WTC11 (cell line): ENCODE measurements around the gene BOD1L1. TPM values are rescaled to one million over a fixed set of nuclear protein-coding genes. Genes with fewer than 3 reads are reported as not detected.

Experiments
- ATAC-seq: fragments of 200-7000 bp; cut with Tn5 transposase; 2 replicates; pipeline ENCODE4 v1.10.0; 2021; ENCODE audit warnings: mild to moderate bottlenecking, moderate library complexity
- Bru-seq: library from RNA; stranded (reverse); fragments of 400-500 nt; gene quantifications from one replicate; lab custom pipeline; 2021; lab: Mats Ljungman, UMichigan
- CTCF ChIA-PET: fragments of 300-600 bp; sonication (Branson Sonifier 250); formaldehyde crosslinking; loops from one replicate; lab custom pipeline; 2021; ENCODE audit warnings: antibody characterized with exemption; lab: Charles Lee
- POLR2A ChIA-PET: fragments of 350-600 bp; sonication (Branson Sonifier 250); formaldehyde crosslinking; loops from one replicate; lab custom pipeline; 2021; ENCODE audit warnings: antibody characterized with exemption; lab: Charles Lee
- DNase-seq: peaks from one replicate; pipeline ENCODE4 v3.0.0; 2021; ENCODE audit warnings: low spot score
- H3K27ac Mint-ChIP-seq: 2 replicates; pipeline ENCODE4 v1.8.0; 2021; ENCODE audit warnings: mixed read lengths
- H3K27me3 Mint-ChIP-seq: 2 replicates; pipeline ENCODE4 v1.8.0; 2021; ENCODE audit warnings: low read depth, mild to moderate bottlenecking, moderate library complexity, mixed read lengths
- H3K36me3 Mint-ChIP-seq: 2 replicates; pipeline ENCODE4 v1.8.0; 2021; ENCODE audit warnings: mixed read lengths
- H3K4me1 Mint-ChIP-seq: 2 replicates; pipeline ENCODE4 v1.8.0; 2022; ENCODE audit warnings: mixed read lengths
- H3K4me3 Mint-ChIP-seq: 2 replicates; pipeline ENCODE4 v1.8.0; 2021; ENCODE audit warnings: mild to moderate bottlenecking, moderate library complexity, mixed read lengths
- H3K9me3 Mint-ChIP-seq: 2 replicates; pipeline ENCODE4 v1.8.0; 2021; ENCODE audit warnings: mixed read lengths
- CBFB ChIP-seq: sonication (generic); formaldehyde crosslinking; IDR thresholded peaks from 2 replicates; pipeline ENCODE4 v1.8.1; 2022; ENCODE audit warnings: mild to moderate bottlenecking, low read depth, missing genetic modification reagents
- CDX4 ChIP-seq: fragments of 250-450 bp; sonication (Bioruptor Pico); IDR thresholded peaks from 2 replicates; pipeline ENCODE4 v1.9.0; 2021; ENCODE audit warnings: moderate library complexity, mild to moderate bottlenecking, inconsistent platforms, borderline replicate concordance
- ELF4 ChIP-seq: sonication (generic); formaldehyde crosslinking; IDR thresholded peaks from 2 replicates; pipeline ENCODE4 v1.8.1; 2022; ENCODE audit warnings: low read depth, mild to moderate bottlenecking, moderate library complexity, missing genetic modification reagents
- FOXJ3 ChIP-seq: sonication (generic); formaldehyde crosslinking; IDR thresholded peaks from 2 replicates; pipeline ENCODE4 v1.9.0; 2021; ENCODE audit warnings: missing genetic modification reagents, mild to moderate bottlenecking, borderline replicate concordance
- GTF2I ChIP-seq: fragments of 250-450 bp; sonication (Bioruptor Pico); conservative IDR thresholded peaks from 2 replicates; pipeline ENCODE4 v1.4.0; 2021; ENCODE audit warnings: mild to moderate bottlenecking
- JAZF1 ChIP-seq: fragments of 250-450 bp; sonication (Bioruptor Pico); IDR thresholded peaks from 2 replicates; pipeline ENCODE4 v1.9.0; 2021; ENCODE audit warnings: moderate library complexity, mild to moderate bottlenecking, inconsistent platforms
- NR2C2 ChIP-seq: sonication (generic); formaldehyde crosslinking; IDR thresholded peaks from 2 replicates; pipeline ENCODE4 v1.8.0; 2022; ENCODE audit warnings: mild to moderate bottlenecking, missing genetic modification reagents
- PRDM15 ChIP-seq: sonication (generic); formaldehyde crosslinking; IDR thresholded peaks from 2 replicates; pipeline ENCODE4 v1.8.0; 2022; ENCODE audit warnings: missing genetic modification reagents
- RORB ChIP-seq: fragments of 250-450 bp; sonication (Bioruptor Pico); IDR thresholded peaks from 2 replicates; pipeline ENCODE4 v1.9.0; 2021; ENCODE audit warnings: mild to moderate bottlenecking
- SMAD3 ChIP-seq: sonication (generic); formaldehyde crosslinking; IDR thresholded peaks from 2 replicates; pipeline ENCODE4 v1.8.0; 2022; ENCODE audit warnings: missing genetic modification reagents, mild to moderate bottlenecking, borderline replicate concordance
- SMAD4 ChIP-seq: sonication (generic); formaldehyde crosslinking; IDR thresholded peaks from 2 replicates; pipeline ENCODE4 v1.8.0; 2022; ENCODE audit warnings: mild to moderate bottlenecking, missing genetic modification reagents
- ZNF232 ChIP-seq: sonication (generic); formaldehyde crosslinking; IDR thresholded peaks from 2 replicates; pipeline ENCODE4 v1.8.0; 2022; ENCODE audit warnings: mild to moderate bottlenecking, missing genetic modification reagents
- ZSCAN18 ChIP-seq: fragments of 250-450 bp; sonication (Bioruptor Pico); IDR thresholded peaks from 2 replicates; pipeline ENCODE4 v2.1.2; 2022; ENCODE audit warnings: mild to moderate bottlenecking, moderate library complexity
- long read RNA-seq, 3 experiments: library from RNA in 1 of 3; library from capped mRNA in 1 of 3; library from polyadenylated mRNA in 1 of 3; unstranded in 2 of 3; stranded (forward) in 1 of 3; transcript quantifications; one replicate each; pipeline ENCODE4 v2.0.0, GENCODE V29; 2021
- total RNA-seq: library from RNA; stranded (reverse); gene quantifications from 3 replicates; pipeline ENCODE4 v1.2.3, GENCODE V29; 2021
- TF ChIP-seq, protein P1 (sequence below): sonication (generic); formaldehyde crosslinking; conservative IDR thresholded peaks from 2 replicates; pipeline ENCODE4 v1.8.1; 2022; ENCODE audit warnings: mild to moderate bottlenecking, missing genetic modification reagents
- TF ChIP-seq, protein P2 (sequence below): sonication (generic); formaldehyde crosslinking; IDR thresholded peaks from 2 replicates; pipeline ENCODE4 v1.8.1; 2023; ENCODE audit warnings: mild to moderate bottlenecking, missing genetic modification reagents, moderate library complexity
- TF ChIP-seq, protein P3 (sequence below): sonication (generic); formaldehyde crosslinking; IDR thresholded peaks from 2 replicates; pipeline ENCODE4 v1.8.1; 2022; ENCODE audit warnings: missing genetic modification reagents, borderline replicate concordance
- TF ChIP-seq, protein P4 (sequence below): sonication (generic); formaldehyde crosslinking; IDR thresholded peaks from 2 replicates; pipeline ENCODE4 v1.8.0; 2022; ENCODE audit warnings: mild to moderate bottlenecking, missing genetic modification reagents
- TF ChIP-seq, protein P5 (sequence below): sonication (generic); formaldehyde crosslinking; conservative IDR thresholded peaks from 2 replicates; pipeline ENCODE4 v1.8.1; 2023; ENCODE audit warnings: mild to moderate bottlenecking, low read depth, missing genetic modification reagents, moderate library complexity
- TF ChIP-seq, protein P6 (sequence below): sonication (generic); formaldehyde crosslinking; IDR thresholded peaks from 2 replicates; pipeline ENCODE4 v1.8.1; 2023; ENCODE audit warnings: mild to moderate bottlenecking, missing genetic modification reagents

BOD1L1 gene
- total RNA-seq (31.9 to 43.5 TPM (median 32.4 TPM) in 3 replicates), Bru-seq, nascent RNA (percentile 93 among the genes with signal in this experiment)
- long read RNA-seq, experiment 1, full-length matches to known transcripts, result 12 of 79 reads
- long read RNA-seq, experiment 1, partial matches to known transcripts, result 49 of 79 reads
- long read RNA-seq, experiment 1, other reads (novel, unspliced or antisense), result 18 of 79 reads
- long read RNA-seq, experiment 2, full-length matches to known transcripts, result 2 of 34 reads
- long read RNA-seq, experiment 2, partial matches to known transcripts, result 26 of 34 reads
- long read RNA-seq, experiment 2, other reads (novel, unspliced or antisense), result 6 of 34 reads
- long read RNA-seq, experiment 3, partial matches to known transcripts, result 8 of 10 reads
- long read RNA-seq, experiment 3, other reads (novel, unspliced or antisense), result 2 of 10 reads

DNA sequence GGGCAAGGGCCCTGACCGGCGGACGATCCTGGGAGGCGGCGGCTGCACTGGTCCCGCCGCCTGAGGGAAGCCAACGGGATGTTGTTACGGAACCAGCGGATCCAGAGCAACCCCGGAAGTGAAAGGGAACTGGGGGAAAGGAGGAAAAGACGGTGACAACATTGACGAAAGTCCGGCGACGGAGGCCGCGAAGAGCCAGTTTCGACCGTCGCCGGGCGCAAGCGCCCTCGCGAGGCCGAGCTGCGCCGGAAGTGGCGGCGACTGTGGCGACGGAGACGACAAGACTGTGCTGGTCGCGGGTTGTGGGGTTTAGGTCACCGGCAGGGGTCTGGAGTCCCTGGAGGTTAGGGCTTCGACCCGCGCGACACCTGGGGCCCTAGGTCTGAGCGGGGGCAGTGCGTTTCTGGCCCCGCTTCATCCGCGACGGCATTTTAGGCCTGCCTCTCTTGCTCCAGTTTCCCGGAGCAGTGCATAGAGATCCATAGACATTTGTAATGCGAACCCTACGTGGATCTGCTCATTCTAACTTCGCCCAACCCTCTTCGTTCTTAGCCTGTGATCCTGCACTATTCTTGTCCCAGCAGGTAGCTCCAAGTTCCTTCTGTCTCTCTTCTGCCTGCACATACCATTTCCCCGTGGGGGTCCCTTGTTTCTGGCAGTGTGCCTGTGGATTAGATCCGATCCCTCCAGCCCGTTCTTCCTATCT is at the start of gene BOD1L1:
BOD1L1 (minus strand) TSS at position 120 of the 706 bp plus-strand sequence. CDS start 138 bp downstream, outside the sequence.
- DNase-seq, result peak; percentile 80
- no peaks in the 10 kb centered on the region for H3K36me3 Mint-ChIP-seq
- no peaks in the 10 kb centered on the region for H3K9me3 Mint-ChIP-seq
- CTCF ChIA-PET, result interaction anchor here (1.4 to 3.7 kb wide), 2 partner anchors 9 to 27 kb away, joined by 4 to 23 read pairs; no protein-coding TSS in a partner anchor
- H3K4me1 Mint-ChIP-seq, result peaks cover 8% of the 10 kb centered on the region
- POLR2A ChIA-PET, result interaction anchor here (1.0 kb wide), 1 partner anchor 12 kb away, joined by 3 read pairs; no protein-coding TSS in a partner anchor
- ATAC-seq, result peak; percentile 89
- no peaks in the 10 kb centered on the region; the same call in 1 of the 2 replicates for H3K27me3 Mint-ChIP-seq
- peak within 1 kb of the TSS; percentile 97 for H3K27ac Mint-ChIP-seq
- H3K4me3 Mint-ChIP-seq, result peak within 1 kb of the TSS; percentile 97
- TF ChIP-seq, protein P1, sequence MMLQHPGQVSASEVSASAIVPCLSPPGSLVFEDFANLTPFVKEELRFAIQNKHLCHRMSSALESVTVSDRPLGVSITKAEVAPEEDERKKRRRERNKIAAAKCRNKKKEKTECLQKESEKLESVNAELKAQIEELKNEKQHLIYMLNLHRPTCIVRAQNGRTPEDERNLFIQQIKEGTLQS (CRISPR knock-in tag), result no peak
- no peak for TF ChIP-seq PRDM15 (CRISPR knock-in tag)
- no peak for TF ChIP-seq FOXJ3 (CRISPR knock-in tag)
- TF ChIP-seq, protein P2, sequence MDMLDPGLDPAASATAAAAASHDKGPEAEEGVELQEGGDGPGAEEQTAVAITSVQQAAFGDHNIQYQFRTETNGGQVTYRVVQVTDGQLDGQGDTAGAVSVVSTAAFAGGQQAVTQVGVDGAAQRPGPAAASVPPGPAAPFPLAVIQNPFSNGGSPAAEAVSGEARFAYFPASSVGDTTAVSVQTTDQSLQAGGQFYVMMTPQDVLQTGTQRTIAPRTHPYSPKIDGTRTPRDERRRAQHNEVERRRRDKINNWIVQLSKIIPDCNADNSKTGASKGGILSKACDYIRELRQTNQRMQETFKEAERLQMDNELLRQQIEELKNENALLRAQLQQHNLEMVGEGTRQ (CRISPR knock-in tag), result peak; percentile 24; the same call in 1 of the 2 replicates
- TF ChIP-seq CDX4 (CRISPR knock-in tag), result no peak
- no peak for TF ChIP-seq RORB
- peak; percentile 65; the same call in 1 of the 2 replicates for TF ChIP-seq ZNF232 (CRISPR knock-in tag)
- no peak for TF ChIP-seq ELF4 (CRISPR knock-in tag)
- no peak for TF ChIP-seq ZSCAN18 (CRISPR knock-in tag)
- TF ChIP-seq, protein P3, sequence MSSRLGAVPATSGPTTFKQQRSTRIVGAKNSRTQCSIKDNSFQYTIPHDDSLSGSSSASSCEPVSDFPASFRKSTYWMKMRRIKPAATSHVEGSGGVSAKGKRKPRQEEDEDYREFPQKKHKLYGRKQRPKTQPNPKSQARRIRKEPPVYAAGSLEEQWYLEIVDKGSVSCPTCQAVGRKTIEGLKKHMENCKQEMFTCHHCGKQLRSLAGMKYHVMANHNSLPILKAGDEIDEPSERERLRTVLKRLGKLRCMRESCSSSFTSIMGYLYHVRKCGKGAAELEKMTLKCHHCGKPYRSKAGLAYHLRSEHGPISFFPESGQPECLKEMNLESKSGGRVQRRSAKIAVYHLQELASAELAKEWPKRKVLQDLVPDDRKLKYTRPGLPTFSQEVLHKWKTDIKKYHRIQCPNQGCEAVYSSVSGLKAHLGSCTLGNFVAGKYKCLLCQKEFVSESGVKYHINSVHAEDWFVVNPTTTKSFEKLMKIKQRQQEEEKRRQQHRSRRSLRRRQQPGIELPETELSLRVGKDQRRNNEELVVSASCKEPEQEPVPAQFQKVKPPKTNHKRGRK, result no peak
- TF ChIP-seq SMAD4, result no peak
- TF ChIP-seq, protein P4, sequence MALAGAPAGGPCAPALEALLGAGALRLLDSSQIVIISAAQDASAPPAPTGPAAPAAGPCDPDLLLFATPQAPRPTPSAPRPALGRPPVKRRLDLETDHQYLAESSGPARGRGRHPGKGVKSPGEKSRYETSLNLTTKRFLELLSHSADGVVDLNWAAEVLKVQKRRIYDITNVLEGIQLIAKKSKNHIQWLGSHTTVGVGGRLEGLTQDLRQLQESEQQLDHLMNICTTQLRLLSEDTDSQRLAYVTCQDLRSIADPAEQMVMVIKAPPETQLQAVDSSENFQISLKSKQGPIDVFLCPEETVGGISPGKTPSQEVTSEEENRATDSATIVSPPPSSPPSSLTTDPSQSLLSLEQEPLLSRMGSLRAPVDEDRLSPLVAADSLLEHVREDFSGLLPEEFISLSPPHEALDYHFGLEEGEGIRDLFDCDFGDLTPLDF, result no peak
- peak; percentile 93 for TF ChIP-seq NR2C2 (CRISPR knock-in tag)
- TF ChIP-seq GTF2I (CRISPR knock-in tag), result no peak
- TF ChIP-seq, protein P5, sequence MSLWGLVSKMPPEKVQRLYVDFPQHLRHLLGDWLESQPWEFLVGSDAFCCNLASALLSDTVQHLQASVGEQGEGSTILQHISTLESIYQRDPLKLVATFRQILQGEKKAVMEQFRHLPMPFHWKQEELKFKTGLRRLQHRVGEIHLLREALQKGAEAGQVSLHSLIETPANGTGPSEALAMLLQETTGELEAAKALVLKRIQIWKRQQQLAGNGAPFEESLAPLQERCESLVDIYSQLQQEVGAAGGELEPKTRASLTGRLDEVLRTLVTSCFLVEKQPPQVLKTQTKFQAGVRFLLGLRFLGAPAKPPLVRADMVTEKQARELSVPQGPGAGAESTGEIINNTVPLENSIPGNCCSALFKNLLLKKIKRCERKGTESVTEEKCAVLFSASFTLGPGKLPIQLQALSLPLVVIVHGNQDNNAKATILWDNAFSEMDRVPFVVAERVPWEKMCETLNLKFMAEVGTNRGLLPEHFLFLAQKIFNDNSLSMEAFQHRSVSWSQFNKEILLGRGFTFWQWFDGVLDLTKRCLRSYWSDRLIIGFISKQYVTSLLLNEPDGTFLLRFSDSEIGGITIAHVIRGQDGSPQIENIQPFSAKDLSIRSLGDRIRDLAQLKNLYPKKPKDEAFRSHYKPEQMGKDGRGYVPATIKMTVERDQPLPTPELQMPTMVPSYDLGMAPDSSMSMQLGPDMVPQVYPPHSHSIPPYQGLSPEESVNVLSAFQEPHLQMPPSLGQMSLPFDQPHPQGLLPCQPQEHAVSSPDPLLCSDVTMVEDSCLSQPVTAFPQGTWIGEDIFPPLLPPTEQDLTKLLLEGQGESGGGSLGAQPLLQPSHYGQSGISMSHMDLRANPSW, result no peak
- 0 out of 2 replicates have a peak, but pooled peaks have one; percentile 62 for TF ChIP-seq CBFB (CRISPR knock-in tag)
- TF ChIP-seq, protein P6, sequence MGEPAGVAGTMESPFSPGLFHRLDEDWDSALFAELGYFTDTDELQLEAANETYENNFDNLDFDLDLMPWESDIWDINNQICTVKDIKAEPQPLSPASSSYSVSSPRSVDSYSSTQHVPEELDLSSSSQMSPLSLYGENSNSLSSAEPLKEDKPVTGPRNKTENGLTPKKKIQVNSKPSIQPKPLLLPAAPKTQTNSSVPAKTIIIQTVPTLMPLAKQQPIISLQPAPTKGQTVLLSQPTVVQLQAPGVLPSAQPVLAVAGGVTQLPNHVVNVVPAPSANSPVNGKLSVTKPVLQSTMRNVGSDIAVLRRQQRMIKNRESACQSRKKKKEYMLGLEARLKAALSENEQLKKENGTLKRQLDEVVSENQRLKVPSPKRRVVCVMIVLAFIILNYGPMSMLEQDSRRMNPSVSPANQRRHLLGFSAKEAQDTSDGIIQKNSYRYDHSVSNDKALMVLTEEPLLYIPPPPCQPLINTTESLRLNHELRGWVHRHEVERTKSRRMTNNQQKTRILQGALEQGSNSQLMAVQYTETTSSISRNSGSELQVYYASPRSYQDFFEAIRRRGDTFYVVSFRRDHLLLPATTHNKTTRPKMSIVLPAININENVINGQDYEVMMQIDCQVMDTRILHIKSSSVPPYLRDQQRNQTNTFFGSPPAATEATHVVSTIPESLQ (CRISPR knock-in tag), result no peak
- TF ChIP-seq JAZF1 (CRISPR knock-in tag), result no peak
- 0 out of 2 replicates have a peak, but pooled peaks have one; percentile 74 for TF ChIP-seq SMAD3
